ENCODE results near the gene PRKD1. TPM values are rescaled to one million over a fixed set of nuclear protein-coding genes. Genes with fewer than 3 reads are reported as not detected.
"Not testable (repeated sequence)": the region's sequence is repeated elsewhere in the genome, so short reads cannot be mapped to it uniquely, and the experiment has no call there.

Gene PRKD1
- total RNA-seq, 1 experiment from 2014 or later: 1.2 TPM

DNA sequence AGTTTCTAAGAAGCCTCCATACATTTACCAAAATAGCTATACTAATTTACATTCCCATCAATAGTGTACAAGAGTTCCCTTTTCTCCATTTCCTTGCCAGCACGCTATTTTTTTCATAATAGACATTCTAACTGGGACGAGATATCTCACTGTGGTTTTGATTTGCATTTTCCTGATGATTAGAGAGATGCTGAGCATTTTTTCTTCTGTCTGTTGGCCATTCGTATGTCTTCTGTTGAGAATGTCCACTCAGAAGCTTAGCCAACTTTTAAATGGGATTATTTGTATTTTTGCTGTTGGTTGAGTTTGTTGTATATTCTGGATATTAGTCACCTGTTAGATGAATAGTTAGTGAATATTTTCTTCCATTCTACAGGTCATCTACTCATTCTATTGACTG lies 144.1 kb downstream of the PRKD1 start:
- no peak for ATAC-seq
- H3F3A ChIP-seq (ENCODE audit: low read length, unreplicated experiment): no peaks in the 10 kb centered on the region
- BruUV-seq (replicated peaks): no TSS peak
- no peak overlapping the region for H3K27ac ChIP-seq (ENCODE audit: low read length)
- no peaks in the 10 kb centered on the region for H3K79me2 ChIP-seq (ENCODE audit: low read length)
- no peaks in the 10 kb centered on the region for H3K4me1 ChIP-seq (ENCODE audit: insufficient read depth, low read length)
- H3K9me2 ChIP-seq (replicated peaks; ENCODE audit: low read length): no peaks in the 10 kb centered on the region
- intact Hi-C loops (cut with micrococcal nuclease): no loop called here
- no peaks in the 10 kb centered on the region for H3K9me3 ChIP-seq (ENCODE audit: low read length)
- no peak overlapping the region for H2AFZ ChIP-seq (ENCODE audit: low read length)
- H3K4me3 ChIP-seq (ENCODE audit: low read length): no peak overlapping the region
- H3K36me3 ChIP-seq (ENCODE audit: low read depth, low read length): no peaks in the 10 kb centered on the region
- H4K20me1 ChIP-seq (ENCODE audit: low read length): no peaks in the 10 kb centered on the region
- no peak overlapping the region for H3K4me2 ChIP-seq (ENCODE audit: low read length)
- CTCF ChIA-PET: no interaction called here
- DNase-seq: no peak
- no peak for TF ChIP-seq EZH2 (IDR thresholded peaks at IDR 0.05; ENCODE audit: low read length, unreplicated experiment)
- TF ChIP-seq EZH2phosphoT487 (IDR thresholded peaks at IDR 0.05; ENCODE audit: borderline replicate concordance, low read length): no peak
- TF ChIP-seq, protein P1, sequence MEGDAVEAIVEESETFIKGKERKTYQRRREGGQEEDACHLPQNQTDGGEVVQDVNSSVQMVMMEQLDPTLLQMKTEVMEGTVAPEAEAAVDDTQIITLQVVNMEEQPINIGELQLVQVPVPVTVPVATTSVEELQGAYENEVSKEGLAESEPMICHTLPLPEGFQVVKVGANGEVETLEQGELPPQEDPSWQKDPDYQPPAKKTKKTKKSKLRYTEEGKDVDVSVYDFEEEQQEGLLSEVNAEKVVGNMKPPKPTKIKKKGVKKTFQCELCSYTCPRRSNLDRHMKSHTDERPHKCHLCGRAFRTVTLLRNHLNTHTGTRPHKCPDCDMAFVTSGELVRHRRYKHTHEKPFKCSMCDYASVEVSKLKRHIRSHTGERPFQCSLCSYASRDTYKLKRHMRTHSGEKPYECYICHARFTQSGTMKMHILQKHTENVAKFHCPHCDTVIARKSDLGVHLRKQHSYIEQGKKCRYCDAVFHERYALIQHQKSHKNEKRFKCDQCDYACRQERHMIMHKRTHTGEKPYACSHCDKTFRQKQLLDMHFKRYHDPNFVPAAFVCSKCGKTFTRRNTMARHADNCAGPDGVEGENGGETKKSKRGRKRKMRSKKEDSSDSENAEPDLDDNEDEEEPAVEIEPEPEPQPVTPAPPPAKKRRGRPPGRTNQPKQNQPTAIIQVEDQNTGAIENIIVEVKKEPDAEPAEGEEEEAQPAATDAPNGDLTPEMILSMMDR (conservative IDR thresholded peaks at IDR 0.05; ENCODE audit: low read depth, low read length): no peak
- POLR2A ChIA-PET (ENCODE audit: unreplicated experiment): no interaction called here
- H3K27me3 ChIP-seq (ENCODE audit: low read length): no peaks in the 10 kb centered on the region
- H3K9ac ChIP-seq (ENCODE audit: low read length): no peak overlapping the region

- no peaks in the 10 kb centered on the region for H3K27me3 ChIP-seq (ENCODE audit: low read length)
- no peak overlapping the region for H3K4me2 ChIP-seq (ENCODE audit: low read length)
- H3K4me1 ChIP-seq (ENCODE audit: insufficient read depth, low read length): no peaks in the 10 kb centered on the region
- H2AFZ ChIP-seq (ENCODE audit: low read length): no peak overlapping the region
- H3K79me2 ChIP-seq (ENCODE audit: low read length): no peaks in the 10 kb centered on the region
- no peak overlapping the region for H3K4me3 ChIP-seq (ENCODE audit: low read length)
- no peaks in the 10 kb centered on the region for H3K36me3 ChIP-seq (ENCODE audit: low read depth, low read length)
- DNase-seq: no peak
- ChIA-PET CTCF (no interaction called here), POLR2A (ENCODE audit: unreplicated experiment) (no interaction called here)
- no TSS peak for BruUV-seq (replicated peaks)
- no peak overlapping the region for H3K9ac ChIP-seq (ENCODE audit: low read length)
- no peak for TF ChIP-seq EZH2phosphoT487 (IDR thresholded peaks at IDR 0.05; ENCODE audit: borderline replicate concordance, low read length)
- TF ChIP-seq, protein P1 (conservative IDR thresholded peaks at IDR 0.05; ENCODE audit: low read depth, low read length): no peak
- TF ChIP-seq EZH2 (IDR thresholded peaks at IDR 0.05; ENCODE audit: low read length, unreplicated experiment): no peak
- no peaks in the 10 kb centered on the region for H4K20me1 ChIP-seq (ENCODE audit: low read length)
- ATAC-seq: no peak
- no peaks in the 10 kb centered on the region for H3K9me3 ChIP-seq (ENCODE audit: low read length)
- intact Hi-C loops (cut with micrococcal nuclease): no loop called here
- H3K9me2 ChIP-seq (replicated peaks; ENCODE audit: low read length): no peaks in the 10 kb centered on the region
- no peaks in the 10 kb centered on the region for H3F3A ChIP-seq (ENCODE audit: low read length, unreplicated experiment)
- H3K27ac ChIP-seq (ENCODE audit: low read length): no peak overlapping the region
Measured at GRCh38 chr14:29782041-29782440, 145.6 kb downstream of the PRKD1 start.

- H3K79me2 ChIP-seq (ENCODE audit: low read length); H3K9ac ChIP-seq (ENCODE audit: low read length); BruUV-seq (replicated peaks); CTCF ChIA-PET; H2AFZ ChIP-seq (ENCODE audit: low read length); H3F3A ChIP-seq (ENCODE audit: low read length, unreplicated experiment); H3K9me3 ChIP-seq (ENCODE audit: low read length); DNase-seq; H3K27ac ChIP-seq (ENCODE audit: low read length); H4K20me1 ChIP-seq (ENCODE audit: low read length); POLR2A ChIA-PET (ENCODE audit: unreplicated experiment); intact Hi-C loops (cut with micrococcal nuclease); ATAC-seq; H3K36me3 ChIP-seq (ENCODE audit: low read depth, low read length); H3K27me3 ChIP-seq (ENCODE audit: low read length); H3K4me3 ChIP-seq (ENCODE audit: low read length); H3K4me2 ChIP-seq (ENCODE audit: low read length); H3K4me1 ChIP-seq (ENCODE audit: insufficient read depth, low read length); H3K9me2 ChIP-seq (replicated peaks; ENCODE audit: low read length): not testable (repeated sequence)
Measured at GRCh38 chr14:29777142-29777541, 150.5 kb downstream of the PRKD1 start.
